Chondrocyte (in vitro differentiated cells): Measurements from ENCODE around the gene GAD2. TPM values are rescaled to one million over a fixed set of nuclear protein-coding genes. Genes with fewer than 3 reads are reported as not detected.
"Not testable (repeated sequence)": the region's sequence is repeated elsewhere in the genome, so short reads cannot be mapped to it uniquely, and the experiment has no call there.

Source experiments
- DNase-seq: peaks from one replicate; pipeline ENCODE4 v3.0.0; 2021; ENCODE audit warnings: mixed read lengths, low spot score
- H3K27ac Mint-ChIP-seq: one replicate; pipeline ENCODE4 v1.8.0; 2021; ENCODE audit warnings: mild to moderate bottlenecking, moderate library complexity, mixed read lengths; ENCODE audit not compliant: unreplicated experiment
- H3K27me3 Mint-ChIP-seq: 2 replicates; pipeline ENCODE4 v1.8.0; 2021; ENCODE audit warnings: low read depth, mixed read lengths
- H3K36me3 Mint-ChIP-seq: 2 replicates; pipeline ENCODE4 v1.8.0; 2021; ENCODE audit warnings: low read depth, mixed read lengths
- H3K4me1 Mint-ChIP-seq: 2 replicates; pipeline ENCODE4 v1.8.0; 2021; ENCODE audit warnings: low read depth, mild to moderate bottlenecking, mixed read lengths
- H3K4me3 Mint-ChIP-seq: one replicate; pipeline ENCODE4 v1.8.0; 2021; ENCODE audit warnings: mild to moderate bottlenecking, moderate library complexity, mixed read lengths; ENCODE audit not compliant: unreplicated experiment
- H3K9me3 Mint-ChIP-seq: 2 replicates; pipeline ENCODE4 v1.8.0; 2021; ENCODE audit warnings: low read depth, mixed read lengths
- total RNA-seq: library from RNA; stranded (reverse); gene quantifications from 3 replicates; pipeline ENCODE4 v1.2.1, GENCODE V29; 2021
- TF ChIP-seq, protein P1 (sequence below): fragments of 200-600 bp; sonication (generic); IDR thresholded peaks from 2 replicates; pipeline ENCODE4 v1.5.0; 2021; ENCODE audit warnings: antibody characterized with exemption, mild to moderate bottlenecking, moderate library complexity

GAD2 gene
- total RNA-seq, 1 donor from 2014 or later: not detected

GRCh38 chr10:26334932-26335573, 118.5 kb downstream of the GAD2 start:
- no peaks in the 10 kb centered on the region for H3K36me3 Mint-ChIP-seq

DNA sequence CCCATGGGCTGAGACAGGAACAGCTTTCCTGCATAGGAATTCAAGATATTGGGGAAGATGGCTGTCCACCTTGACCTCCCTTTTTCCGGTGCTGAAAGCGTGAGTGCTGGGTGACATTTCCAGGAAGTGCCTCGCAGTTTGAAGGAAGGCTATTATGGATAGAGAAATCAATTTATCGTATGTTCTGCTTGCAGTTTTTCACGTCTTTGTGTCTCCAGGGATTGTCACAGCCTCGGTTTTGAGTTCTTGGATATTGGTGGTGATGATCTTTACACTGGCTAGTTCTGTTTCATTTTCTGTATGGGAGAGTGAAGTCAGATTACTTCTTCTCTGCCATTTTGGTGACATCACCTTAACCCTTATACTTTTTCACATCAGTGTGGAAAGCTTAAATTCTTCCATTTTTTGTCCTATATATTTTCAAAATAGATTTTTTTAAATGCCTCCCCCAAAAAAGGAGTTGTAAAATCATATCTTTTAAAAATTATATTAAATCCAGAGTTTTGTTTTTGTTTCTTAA, 119.1 kb downstream of the GAD2 start:
- peaks cover 6% of the 10 kb centered on the region for H3K4me1 Mint-ChIP-seq
- H3K36me3 Mint-ChIP-seq: no peaks in the 10 kb centered on the region
- peaks cover 6% of the 10 kb centered on the region for H3K9me3 Mint-ChIP-seq
- H3K27ac Mint-ChIP-seq: no peak overlapping the region
- no peak overlapping the region for H3K4me3 Mint-ChIP-seq
- peaks cover 7% of the 10 kb centered on the region for H3K27me3 Mint-ChIP-seq
- TF ChIP-seq, protein P1, sequence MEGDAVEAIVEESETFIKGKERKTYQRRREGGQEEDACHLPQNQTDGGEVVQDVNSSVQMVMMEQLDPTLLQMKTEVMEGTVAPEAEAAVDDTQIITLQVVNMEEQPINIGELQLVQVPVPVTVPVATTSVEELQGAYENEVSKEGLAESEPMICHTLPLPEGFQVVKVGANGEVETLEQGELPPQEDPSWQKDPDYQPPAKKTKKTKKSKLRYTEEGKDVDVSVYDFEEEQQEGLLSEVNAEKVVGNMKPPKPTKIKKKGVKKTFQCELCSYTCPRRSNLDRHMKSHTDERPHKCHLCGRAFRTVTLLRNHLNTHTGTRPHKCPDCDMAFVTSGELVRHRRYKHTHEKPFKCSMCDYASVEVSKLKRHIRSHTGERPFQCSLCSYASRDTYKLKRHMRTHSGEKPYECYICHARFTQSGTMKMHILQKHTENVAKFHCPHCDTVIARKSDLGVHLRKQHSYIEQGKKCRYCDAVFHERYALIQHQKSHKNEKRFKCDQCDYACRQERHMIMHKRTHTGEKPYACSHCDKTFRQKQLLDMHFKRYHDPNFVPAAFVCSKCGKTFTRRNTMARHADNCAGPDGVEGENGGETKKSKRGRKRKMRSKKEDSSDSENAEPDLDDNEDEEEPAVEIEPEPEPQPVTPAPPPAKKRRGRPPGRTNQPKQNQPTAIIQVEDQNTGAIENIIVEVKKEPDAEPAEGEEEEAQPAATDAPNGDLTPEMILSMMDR: no peak
- DNase-seq: no peak

More at GRCh38 chr10:26334932-26335573, 118.5 kb downstream of the GAD2 start:
- H3K27me3 Mint-ChIP-seq: peaks cover 7% of the 10 kb centered on the region
- TF ChIP-seq, protein P1: peak; percentile 84
- no peak for DNase-seq
- peak overlapping the region; percentile 15 for H3K4me3 Mint-ChIP-seq
- H3K27ac Mint-ChIP-seq: no peak overlapping the region
- peaks cover 6% of the 10 kb centered on the region for H3K4me1 Mint-ChIP-seq
- H3K9me3 Mint-ChIP-seq: peaks cover 6% of the 10 kb centered on the region

- peaks cover 3% of the 10 kb centered on the region for H3K27me3 Mint-ChIP-seq
- H3K36me3 Mint-ChIP-seq: no peaks in the 10 kb centered on the region
Observed at GRCh38 chr10:26336979-26337378, 120.4 kb downstream of the GAD2 start.

DNA sequence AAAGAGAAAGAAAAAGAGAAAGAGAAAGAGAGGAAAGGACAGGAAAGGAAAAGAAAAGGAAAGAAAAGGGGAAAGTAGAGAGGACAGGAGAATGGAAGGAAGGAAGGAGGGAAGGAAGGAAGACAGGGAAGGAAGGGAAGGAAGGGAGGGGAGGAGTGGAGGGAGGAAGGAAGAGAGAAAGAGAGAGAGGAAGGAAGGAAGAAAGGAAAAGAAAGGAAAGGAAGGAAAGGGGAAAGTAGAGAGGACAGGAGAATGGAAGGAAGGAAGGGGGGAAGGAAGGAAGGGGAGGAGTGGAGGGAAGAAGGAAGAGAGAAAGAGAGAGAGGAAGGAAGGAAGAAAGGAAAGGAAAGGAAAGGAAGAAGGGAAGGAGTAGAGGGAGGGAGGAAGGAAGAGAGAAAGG, 125.1 kb downstream of the GAD2 start:
- H3K4me3 Mint-ChIP-seq: no peak overlapping the region

More at GRCh38 chr10:26336979-26337378, 120.4 kb downstream of the GAD2 start:
- no peak for DNase-seq
- H3K4me1 Mint-ChIP-seq: peaks cover 6% of the 10 kb centered on the region
- H3K27ac Mint-ChIP-seq: no peak overlapping the region
- peaks cover 6% of the 10 kb centered on the region for H3K9me3 Mint-ChIP-seq
- no peak overlapping the region for H3K4me3 Mint-ChIP-seq
- TF ChIP-seq, protein P1: no peak

DNA sequence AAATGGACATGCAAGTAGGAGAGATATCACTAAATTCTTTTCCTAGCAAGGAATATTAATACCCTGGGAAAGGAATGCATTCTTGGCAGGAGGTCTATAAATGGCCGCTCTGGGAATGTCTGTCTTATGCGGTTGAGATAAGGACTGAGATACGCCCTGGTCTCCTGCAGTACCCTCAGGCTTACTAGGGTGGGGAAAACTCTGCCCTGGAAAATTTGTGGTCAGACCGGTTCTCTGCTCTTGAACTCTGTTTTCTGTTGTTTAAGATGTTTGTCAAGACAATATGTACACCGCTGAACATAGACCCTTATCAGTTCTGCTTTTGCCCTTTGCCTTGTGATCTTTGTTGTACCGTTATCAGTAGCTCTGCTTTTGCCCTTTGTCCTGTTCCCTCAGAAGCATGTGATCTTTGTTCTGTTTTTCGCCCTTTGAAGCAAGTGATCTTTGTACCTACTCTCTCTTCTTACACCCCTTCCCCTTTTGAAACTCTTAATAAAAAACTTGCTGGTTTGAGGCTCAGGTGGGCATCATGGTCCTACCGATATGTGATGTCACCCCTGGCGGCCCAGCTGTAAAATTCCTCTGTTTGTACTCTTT, 132.3 kb downstream of the GAD2 start:
- not testable (repeated sequence) for DNase-seq, H3K27ac Mint-ChIP-seq, H3K4me1 Mint-ChIP-seq, H3K4me3 Mint-ChIP-seq, H3K36me3 Mint-ChIP-seq, H3K9me3 Mint-ChIP-seq, H3K27me3 Mint-ChIP-seq

More for the DNA sequence above, 125.1 kb downstream of the GAD2 start:
- Mint-ChIP-seq H3K4me1 (no peaks in the 10 kb centered on the region), H3K27ac (no peak overlapping the region), H3K27me3 (peaks cover 2% of the 10 kb centered on the region), H3K36me3 (no peaks in the 10 kb centered on the region), H3K9me3 (no peaks in the 10 kb centered on the region)
- DNase-seq: no peak
- TF ChIP-seq, protein P1: no peak

Other genes with a start within 250 kb of the GAD2 start
- not detected in 3 replicates for gene APBB1IP, start 221.6 kb downstream of the GAD2 start, total RNA-seq